ENCODE results near the gene TP53AIP1.

Gene TP53AIP1, protein sequence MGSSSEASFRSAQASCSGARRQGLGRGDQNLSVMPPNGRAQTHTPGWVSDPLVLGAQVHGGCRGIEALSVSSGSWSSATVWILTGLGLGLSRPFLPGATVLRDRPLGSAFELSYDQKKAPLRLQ

DNA sequence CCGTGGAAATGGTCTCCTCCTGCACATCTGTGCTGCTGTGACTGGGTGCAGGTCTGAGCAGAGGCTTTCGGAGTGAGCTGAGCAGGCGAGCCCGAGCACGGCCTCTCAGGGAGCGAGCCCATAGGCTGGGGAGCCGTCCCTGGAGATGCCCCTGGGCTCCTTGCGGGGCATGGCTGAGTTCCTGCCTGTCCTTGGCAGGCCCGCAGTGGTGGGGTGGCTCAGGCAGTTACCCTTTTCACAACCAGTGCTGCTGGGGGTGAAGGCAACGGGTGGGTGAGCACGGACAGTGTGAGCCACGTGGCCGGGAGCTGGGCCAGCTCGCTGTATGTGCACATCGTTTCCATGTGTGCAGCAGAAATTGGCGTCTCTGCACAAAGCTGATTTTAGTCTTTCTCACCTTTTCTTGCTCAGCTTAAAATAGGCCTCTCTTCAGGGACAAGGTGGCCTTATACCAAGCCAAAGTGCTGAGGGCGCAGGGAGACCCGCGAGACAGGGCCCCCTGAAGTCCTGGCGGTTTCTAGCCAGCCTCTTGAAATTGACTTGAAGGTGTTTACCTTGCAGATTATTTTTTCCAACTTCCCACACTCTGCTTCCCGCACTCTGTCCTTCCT, at the start of gene TP53AIP1:
TSS of gene TP53AIP1 (minus strand) at position 55 of the 611 bp plus-strand sequence. CDS start 5,053 bp downstream, outside the sequence.
- ATAC-seq (replicated peaks; ENCODE audit: extremely low read depth, poor library complexity, severe bottlenecking) (no peak), DNase-seq (ENCODE audit: low spot score in 2 of 2) (no peak)

DNA sequence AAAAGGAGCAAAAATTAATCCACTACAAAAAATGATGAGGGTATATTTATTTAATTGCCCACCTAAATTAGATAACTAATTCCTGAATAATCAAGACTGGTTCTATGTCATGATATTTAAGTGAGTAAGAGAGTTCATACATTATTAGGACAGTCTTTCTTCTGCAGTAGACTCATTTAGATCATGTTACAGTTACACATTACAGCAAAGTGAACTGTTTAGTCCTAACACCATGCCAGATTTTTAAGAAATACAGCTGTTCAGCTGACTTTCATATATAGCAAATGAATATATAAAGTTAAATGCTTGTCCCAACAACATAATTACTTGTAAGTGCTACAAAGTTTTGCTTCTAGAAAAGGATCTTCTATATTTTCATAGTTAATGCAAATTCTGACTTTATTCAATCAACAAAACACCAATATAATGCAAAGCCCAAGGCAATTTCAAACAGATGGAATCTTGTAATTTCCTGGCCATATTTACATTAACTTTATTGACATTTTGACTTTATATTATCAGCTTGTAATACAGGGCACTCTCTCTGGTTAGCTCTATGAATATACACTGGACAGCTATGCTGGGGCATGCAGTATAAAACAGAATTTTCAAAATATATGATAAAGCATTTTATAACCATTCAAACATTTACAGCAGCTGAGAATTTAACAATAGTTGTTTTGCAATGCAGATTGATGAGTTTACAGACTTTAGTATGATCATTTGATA, 45.7 kb upstream of the TP53AIP1 start:
- no peaks in the 10 kb centered on the region for H3K4me1 Mint-ChIP-seq
- H3K27me3 Mint-ChIP-seq: peaks cover 23% of the 10 kb centered on the region
- H3K9me3 Mint-ChIP-seq: no peaks in the 10 kb centered on the region
- peaks cover 1% of the 10 kb centered on the region for H3K36me3 Mint-ChIP-seq (ENCODE audit: insufficient read depth)
- DNase-seq (ENCODE audit: low spot score in 2 of 2): no peak
- H3K4me3 Mint-ChIP-seq: no peak overlapping the region
- H3K27ac Mint-ChIP-seq (ENCODE audit: low read depth): no peak overlapping the region
- ATAC-seq (replicated peaks; ENCODE audit: extremely low read depth, poor library complexity, severe bottlenecking): no peak

More for the DNA sequence above, at the start of gene TP53AIP1:
- Mint-ChIP-seq H3K9me3 (no peaks in the 10 kb centered on the region), H3K27ac (ENCODE audit: low read depth) (no peak within 1 kb of the TSS), H3K4me3 (no peak within 1 kb of the TSS), H3K27me3 (peaks cover 63% of the 10 kb centered on the region), H3K4me1 (no peaks in the 10 kb centered on the region), H3K36me3 (ENCODE audit: insufficient read depth) (no peaks in the 10 kb centered on the region)

DNA sequence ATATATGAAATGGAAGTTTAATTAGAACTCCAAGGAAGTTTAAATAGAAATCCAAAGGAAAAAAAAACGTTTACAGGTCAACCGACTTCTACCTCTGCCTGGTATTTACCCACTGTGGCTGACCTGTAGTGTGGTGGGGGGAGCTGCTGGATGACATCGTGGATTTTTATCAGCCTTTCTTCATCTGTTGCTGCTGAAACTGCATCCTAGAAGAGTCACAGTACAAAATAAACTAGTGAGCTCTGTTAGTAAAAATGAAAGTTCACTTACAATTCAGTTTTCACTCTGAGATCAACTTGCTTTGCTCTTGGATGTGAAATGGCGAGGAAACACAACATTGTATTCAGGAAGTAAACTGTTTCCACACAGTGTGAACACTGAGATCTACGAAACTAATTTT, 43.2 kb upstream of the TP53AIP1 start:
- Mint-ChIP-seq H3K9me3 (no peaks in the 10 kb centered on the region), H3K36me3 (ENCODE audit: insufficient read depth) (peaks cover 1% of the 10 kb centered on the region), H3K27ac (ENCODE audit: low read depth) (no peak overlapping the region), H3K4me3 (no peak overlapping the region), H3K4me1 (no peaks in the 10 kb centered on the region), H3K27me3 (peaks cover 23% of the 10 kb centered on the region)
- DNase-seq (ENCODE audit: low spot score in 2 of 2) (no peak), ATAC-seq (replicated peaks; ENCODE audit: extremely low read depth, poor library complexity, severe bottlenecking) (no peak)

DNA sequence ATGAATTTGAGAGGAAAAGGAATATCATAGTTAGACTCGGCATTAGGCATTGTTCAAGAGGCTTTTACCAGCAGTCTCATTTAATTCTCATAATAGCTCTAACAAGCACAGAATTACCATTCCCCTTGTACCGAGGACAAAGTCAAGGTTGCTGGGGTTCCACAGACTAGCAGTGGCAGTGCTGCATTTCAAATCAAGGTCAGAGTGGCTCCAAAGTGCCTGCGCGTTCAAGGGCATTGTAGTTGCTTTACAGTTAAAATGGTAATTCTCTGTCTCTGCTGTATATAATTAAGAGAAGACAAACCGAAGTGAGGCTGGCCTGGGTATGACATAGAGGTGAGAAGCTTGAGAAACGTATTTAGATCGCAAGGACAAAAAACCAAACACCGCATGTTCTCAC, 40.4 kb upstream of the TP53AIP1 start:
- ATAC-seq (replicated peaks; ENCODE audit: extremely low read depth, poor library complexity, severe bottlenecking) (no peak), DNase-seq (ENCODE audit: low spot score in 2 of 2) (no peak)
- H3K4me3 Mint-ChIP-seq: no peak overlapping the region

DNA sequence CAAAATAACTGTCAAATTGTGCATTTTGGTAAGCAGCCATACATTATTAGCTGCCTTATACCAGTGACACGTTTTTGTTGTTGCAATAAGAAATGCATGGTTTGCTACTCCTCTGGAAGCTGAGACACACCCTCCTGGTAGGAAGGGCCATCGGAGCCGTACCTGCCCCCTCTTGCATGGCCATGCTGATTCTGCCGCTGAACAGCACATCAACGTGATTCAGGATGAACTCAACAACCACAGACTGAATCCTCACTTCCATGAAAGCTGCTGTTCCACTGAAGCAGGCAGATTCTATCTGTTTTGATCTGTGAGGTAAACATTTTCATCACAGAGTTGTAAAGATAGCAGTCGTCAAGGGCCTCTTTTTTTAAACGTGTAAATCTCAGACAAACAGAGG, 38.6 kb upstream of the TP53AIP1 start:
- H3K27ac Mint-ChIP-seq (ENCODE audit: low read depth): no peak overlapping the region
- no peak overlapping the region for H3K4me3 Mint-ChIP-seq
- no peaks in the 10 kb centered on the region for H3K36me3 Mint-ChIP-seq (ENCODE audit: insufficient read depth)
- no peaks in the 10 kb centered on the region for H3K9me3 Mint-ChIP-seq
- no peaks in the 10 kb centered on the region for H3K4me1 Mint-ChIP-seq
- peaks cover 41% of the 10 kb centered on the region for H3K27me3 Mint-ChIP-seq
- DNase-seq (ENCODE audit: low spot score in 2 of 2): no peak
- ATAC-seq (replicated peaks; ENCODE audit: extremely low read depth, poor library complexity, severe bottlenecking): no peak

More for the DNA sequence above, 40.4 kb upstream of the TP53AIP1 start:
- H3K36me3 Mint-ChIP-seq (ENCODE audit: insufficient read depth): no peaks in the 10 kb centered on the region
- peaks cover 33% of the 10 kb centered on the region for H3K27me3 Mint-ChIP-seq
- H3K4me1 Mint-ChIP-seq: no peaks in the 10 kb centered on the region
- no peaks in the 10 kb centered on the region for H3K9me3 Mint-ChIP-seq
- no peak overlapping the region for H3K27ac Mint-ChIP-seq (ENCODE audit: low read depth)

DNA sequence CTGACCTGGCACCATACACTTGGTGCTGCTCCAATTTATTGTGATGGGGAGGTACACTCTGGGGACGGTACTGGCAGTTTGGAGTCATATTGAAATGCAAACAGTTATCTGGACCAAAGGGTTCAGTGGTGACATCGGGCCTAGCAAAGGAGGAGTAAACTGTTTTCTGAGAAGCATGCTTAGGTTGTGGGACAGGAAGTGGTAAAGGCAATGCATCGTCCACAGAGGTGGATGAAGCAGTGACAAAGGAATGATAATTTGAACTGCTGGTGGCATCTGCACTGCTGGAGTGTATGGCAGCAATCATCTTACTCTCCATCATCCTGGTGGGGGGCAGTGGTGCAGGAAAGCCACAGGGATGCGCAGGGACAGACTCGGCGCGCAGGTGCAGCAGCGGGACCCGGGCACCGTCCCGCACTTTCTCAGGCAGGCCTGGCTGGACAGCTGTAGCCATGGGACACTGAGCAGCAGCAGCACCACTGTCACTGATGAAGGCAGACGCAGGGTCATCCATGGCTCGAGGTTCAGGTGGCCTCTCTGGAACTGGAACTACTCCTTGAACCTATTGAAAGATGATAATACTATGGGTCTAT, 28.0 kb upstream of the TP53AIP1 start:
- H3K27me3 Mint-ChIP-seq: peaks cover 51% of the 10 kb centered on the region
- ATAC-seq (replicated peaks; ENCODE audit: extremely low read depth, poor library complexity, severe bottlenecking) (no peak), DNase-seq (ENCODE audit: low spot score in 2 of 2) (no peak)
- no peak overlapping the region for H3K27ac Mint-ChIP-seq (ENCODE audit: low read depth)
- H3K9me3 Mint-ChIP-seq: no peaks in the 10 kb centered on the region
- peaks cover 9% of the 10 kb centered on the region for H3K4me1 Mint-ChIP-seq
- peaks cover 5% of the 10 kb centered on the region for H3K36me3 Mint-ChIP-seq (ENCODE audit: insufficient read depth)
- H3K4me3 Mint-ChIP-seq: no peak overlapping the region

DNA sequence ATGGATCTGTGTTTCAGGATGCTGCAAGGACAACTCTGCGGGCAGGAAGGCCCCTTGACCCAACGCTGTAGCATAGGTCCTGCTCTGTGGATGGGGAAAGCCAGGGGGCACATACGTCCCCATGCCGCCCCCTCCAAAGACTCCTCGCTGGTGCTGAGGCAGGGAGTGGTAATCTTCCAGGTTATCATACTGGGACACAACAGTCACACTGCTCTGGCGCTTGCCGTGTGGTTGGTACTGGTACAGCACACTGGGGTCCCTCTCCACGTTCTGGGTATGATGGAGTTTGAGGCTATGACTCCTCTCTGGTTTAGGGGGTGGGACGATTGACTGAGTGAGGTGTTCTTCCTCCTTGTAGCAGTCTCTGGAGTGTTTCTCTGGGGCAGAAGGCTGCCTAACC, 26.2 kb upstream of the TP53AIP1 start:
- peaks cover 3% of the 10 kb centered on the region for H3K36me3 Mint-ChIP-seq (ENCODE audit: insufficient read depth)
- H3K27me3 Mint-ChIP-seq: peaks cover 48% of the 10 kb centered on the region
- peaks cover 22% of the 10 kb centered on the region for H3K4me1 Mint-ChIP-seq
- DNase-seq (ENCODE audit: low spot score in 2 of 2) (no peak), ATAC-seq (replicated peaks; ENCODE audit: extremely low read depth, poor library complexity, severe bottlenecking) (no peak)
- H3K27ac Mint-ChIP-seq (ENCODE audit: low read depth): no peak overlapping the region
- no peaks in the 10 kb centered on the region for H3K9me3 Mint-ChIP-seq
- no peak overlapping the region for H3K4me3 Mint-ChIP-seq

DNA sequence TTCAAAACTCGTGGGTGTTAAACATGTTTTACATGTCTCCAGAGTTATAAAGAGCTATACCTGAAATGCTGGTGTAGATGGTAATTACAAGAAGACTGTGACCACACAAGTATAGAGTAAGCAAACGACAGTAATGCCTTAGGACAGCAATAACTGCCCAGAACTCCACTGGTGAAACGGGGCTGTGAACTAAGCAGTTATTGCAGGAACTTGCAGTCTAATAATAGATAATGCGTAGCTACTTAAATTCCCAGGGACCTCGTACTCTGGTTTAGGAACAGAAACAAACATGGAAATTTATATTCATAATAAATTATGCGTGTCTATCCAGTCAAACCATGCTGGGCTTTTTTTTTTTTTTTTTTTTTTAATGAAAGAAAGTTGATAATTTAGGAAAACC, 24.9 kb upstream of the TP53AIP1 start:
- no peak for DNase-seq (ENCODE audit: low spot score in 2 of 2)
- peaks cover 3% of the 10 kb centered on the region for H3K36me3 Mint-ChIP-seq (ENCODE audit: insufficient read depth)
- no peak overlapping the region for H3K27ac Mint-ChIP-seq (ENCODE audit: low read depth)
- H3K4me1 Mint-ChIP-seq: peaks cover 28% of the 10 kb centered on the region
- H3K4me3 Mint-ChIP-seq: no peak overlapping the region
- ATAC-seq (replicated peaks; ENCODE audit: extremely low read depth, poor library complexity, severe bottlenecking): no peak
- peaks cover 47% of the 10 kb centered on the region for H3K27me3 Mint-ChIP-seq
- H3K9me3 Mint-ChIP-seq: no peaks in the 10 kb centered on the region

DNA sequence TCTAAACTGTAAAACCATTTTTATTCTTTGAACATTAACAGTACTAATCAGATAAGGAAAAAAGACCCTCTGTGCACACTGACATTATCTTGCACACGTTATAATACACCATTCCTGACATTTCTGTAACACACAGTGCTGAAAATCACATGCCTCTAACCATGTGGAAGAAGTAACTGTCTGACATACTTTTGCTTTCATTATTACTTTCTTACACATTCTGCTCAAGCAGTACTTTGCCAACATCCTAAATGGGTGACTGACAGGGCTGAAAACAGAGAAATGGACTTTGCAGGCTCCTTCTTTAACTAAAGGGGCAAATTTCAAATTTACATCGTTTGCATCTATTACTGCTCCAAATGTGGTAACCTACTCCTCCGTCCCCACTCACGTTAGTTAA, 22.8 kb upstream of the TP53AIP1 start:
- H3K4me1 Mint-ChIP-seq: peaks cover 25% of the 10 kb centered on the region
- H3K27me3 Mint-ChIP-seq: peaks cover 37% of the 10 kb centered on the region
- DNase-seq (ENCODE audit: low spot score in 2 of 2) (no peak), ATAC-seq (replicated peaks; ENCODE audit: extremely low read depth, poor library complexity, severe bottlenecking) (peak; percentile 39)
- H3K27ac Mint-ChIP-seq (ENCODE audit: low read depth): no peak overlapping the region
- H3K4me3 Mint-ChIP-seq: no peak overlapping the region
- H3K9me3 Mint-ChIP-seq: no peaks in the 10 kb centered on the region
- H3K36me3 Mint-ChIP-seq (ENCODE audit: insufficient read depth): no peaks in the 10 kb centered on the region

DNA sequence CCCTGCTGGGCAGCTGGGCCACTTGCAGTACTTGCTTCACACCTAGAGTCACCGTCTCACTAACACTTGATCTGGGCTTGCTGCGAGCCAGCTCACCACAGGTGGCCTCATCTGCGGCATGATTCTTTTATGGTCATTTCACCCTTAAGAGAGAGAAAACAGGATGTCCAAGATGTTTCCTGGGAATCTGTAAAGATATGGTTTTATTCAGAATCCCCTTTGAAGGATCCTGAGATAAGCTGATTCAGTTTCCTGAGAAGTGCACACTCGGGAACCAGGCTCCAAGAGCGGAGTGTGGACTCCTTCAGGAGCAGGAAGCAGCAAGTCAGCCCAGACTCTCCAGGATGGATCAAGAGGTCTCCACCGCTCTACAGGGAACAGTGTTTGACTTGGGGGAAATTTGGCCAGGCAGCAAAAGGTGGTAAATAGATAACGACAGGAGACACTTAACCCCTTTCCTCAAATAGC, 21.8 kb upstream of the TP53AIP1 start:
- DNase-seq (ENCODE audit: low spot score in 2 of 2) (no peak), ATAC-seq (replicated peaks; ENCODE audit: extremely low read depth, poor library complexity, severe bottlenecking) (no peak)
- H3K36me3 Mint-ChIP-seq (ENCODE audit: insufficient read depth): no peaks in the 10 kb centered on the region
- H3K27me3 Mint-ChIP-seq: peaks cover 27% of the 10 kb centered on the region
- H3K9me3 Mint-ChIP-seq: no peaks in the 10 kb centered on the region
- H3K27ac Mint-ChIP-seq (ENCODE audit: low read depth): no peak overlapping the region
- no peak overlapping the region for H3K4me3 Mint-ChIP-seq
- H3K4me1 Mint-ChIP-seq: peaks cover 19% of the 10 kb centered on the region

DNA sequence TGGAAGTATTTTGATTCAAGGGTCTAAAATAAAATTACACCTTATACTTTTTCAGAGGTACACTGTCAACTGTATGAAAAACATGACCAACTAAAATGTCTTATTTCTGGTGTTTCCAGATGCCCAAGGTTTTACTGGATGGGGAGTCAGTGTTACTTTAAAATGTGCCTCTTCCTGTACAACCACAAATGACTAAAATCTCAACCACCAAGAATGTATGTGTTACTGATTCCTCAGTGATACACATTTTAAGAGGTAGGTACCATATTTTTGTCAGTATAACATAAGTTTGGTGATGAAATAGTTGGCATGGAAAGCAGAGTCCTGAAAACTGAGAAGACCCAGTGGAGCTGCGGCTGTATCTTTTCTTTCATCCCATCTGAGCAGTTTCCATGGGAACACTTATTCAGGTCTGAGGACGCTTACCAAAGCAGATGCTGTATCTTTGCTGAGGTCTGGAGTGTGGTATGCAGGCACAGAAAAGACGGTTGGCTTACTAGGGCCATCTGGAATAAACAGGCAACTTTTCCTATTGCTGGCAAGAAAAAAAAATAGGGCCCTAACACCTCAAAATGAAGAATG, 21.2 kb upstream of the TP53AIP1 start:
- no peak for DNase-seq (ENCODE audit: low spot score in 2 of 2)
- H3K4me3 Mint-ChIP-seq: no peak overlapping the region
- H3K27me3 Mint-ChIP-seq: peaks cover 24% of the 10 kb centered on the region
- no peaks in the 10 kb centered on the region for H3K36me3 Mint-ChIP-seq (ENCODE audit: insufficient read depth)
- peak; percentile 46 for ATAC-seq (replicated peaks; ENCODE audit: extremely low read depth, poor library complexity, severe bottlenecking)
- no peak overlapping the region for H3K27ac Mint-ChIP-seq (ENCODE audit: low read depth)
- H3K9me3 Mint-ChIP-seq: no peaks in the 10 kb centered on the region
- peaks cover 19% of the 10 kb centered on the region for H3K4me1 Mint-ChIP-seq

DNA sequence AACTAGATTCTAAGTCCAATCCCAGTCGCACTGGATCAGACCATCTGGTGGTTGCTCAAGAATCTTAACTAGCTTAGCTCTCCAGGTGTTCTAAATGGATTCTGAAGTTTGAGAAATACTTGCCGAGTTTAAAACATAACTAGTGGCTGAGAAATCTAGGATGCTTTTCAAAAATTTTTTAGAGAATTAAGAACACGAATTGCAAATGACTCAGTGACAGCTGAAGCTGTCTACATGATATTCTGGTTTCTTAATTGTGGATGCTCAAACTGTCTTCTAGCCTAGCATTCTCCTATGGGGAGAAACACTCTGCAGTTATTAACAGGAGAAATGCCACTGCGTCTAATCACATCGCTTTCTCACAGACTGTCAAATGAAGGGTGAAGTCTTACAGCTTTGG, 20.2 kb upstream of the TP53AIP1 start:
- ATAC-seq (replicated peaks; ENCODE audit: extremely low read depth, poor library complexity, severe bottlenecking) (no peak), DNase-seq (ENCODE audit: low spot score in 2 of 2) (no peak)
- no peaks in the 10 kb centered on the region for H3K9me3 Mint-ChIP-seq
- peaks cover 19% of the 10 kb centered on the region for H3K4me1 Mint-ChIP-seq
- H3K36me3 Mint-ChIP-seq (ENCODE audit: insufficient read depth): no peaks in the 10 kb centered on the region
- H3K4me3 Mint-ChIP-seq: peak overlapping the region; percentile 12
- H3K27ac Mint-ChIP-seq (ENCODE audit: low read depth): peak overlapping the region; percentile 26
- peaks cover 25% of the 10 kb centered on the region for H3K27me3 Mint-ChIP-seq
